ENCODE data around the gene AKR1C8. TPM values are rescaled to one million over a fixed set of nuclear protein-coding genes. Genes with fewer than 3 reads are reported as not detected.

The AKR1C8 gene
- total RNA-seq, 1 experiment from 2014 or later = not detected

DNA sequence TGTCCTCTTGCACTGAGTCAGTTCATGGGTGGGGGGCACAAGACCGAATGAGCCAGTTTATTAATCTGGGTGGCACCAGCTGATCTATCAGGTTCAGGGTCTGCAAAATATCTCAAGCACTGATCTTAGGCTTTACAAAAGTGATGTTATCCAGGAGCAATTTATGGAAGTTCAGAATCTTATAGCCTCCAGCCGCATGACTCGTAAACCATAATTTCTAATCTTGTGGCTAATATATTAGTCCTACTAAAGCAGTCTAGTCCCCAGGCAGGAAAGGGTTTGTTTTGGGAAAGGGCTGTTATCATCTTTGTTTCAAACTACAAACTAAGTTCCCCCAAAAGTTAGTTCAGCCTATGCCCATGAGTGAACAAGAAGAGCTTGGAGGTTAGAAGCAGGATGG, 33.9 kb downstream of the AKR1C8 start (continued):
- TF ChIP-seq, protein P1, sequence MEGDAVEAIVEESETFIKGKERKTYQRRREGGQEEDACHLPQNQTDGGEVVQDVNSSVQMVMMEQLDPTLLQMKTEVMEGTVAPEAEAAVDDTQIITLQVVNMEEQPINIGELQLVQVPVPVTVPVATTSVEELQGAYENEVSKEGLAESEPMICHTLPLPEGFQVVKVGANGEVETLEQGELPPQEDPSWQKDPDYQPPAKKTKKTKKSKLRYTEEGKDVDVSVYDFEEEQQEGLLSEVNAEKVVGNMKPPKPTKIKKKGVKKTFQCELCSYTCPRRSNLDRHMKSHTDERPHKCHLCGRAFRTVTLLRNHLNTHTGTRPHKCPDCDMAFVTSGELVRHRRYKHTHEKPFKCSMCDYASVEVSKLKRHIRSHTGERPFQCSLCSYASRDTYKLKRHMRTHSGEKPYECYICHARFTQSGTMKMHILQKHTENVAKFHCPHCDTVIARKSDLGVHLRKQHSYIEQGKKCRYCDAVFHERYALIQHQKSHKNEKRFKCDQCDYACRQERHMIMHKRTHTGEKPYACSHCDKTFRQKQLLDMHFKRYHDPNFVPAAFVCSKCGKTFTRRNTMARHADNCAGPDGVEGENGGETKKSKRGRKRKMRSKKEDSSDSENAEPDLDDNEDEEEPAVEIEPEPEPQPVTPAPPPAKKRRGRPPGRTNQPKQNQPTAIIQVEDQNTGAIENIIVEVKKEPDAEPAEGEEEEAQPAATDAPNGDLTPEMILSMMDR (IDR thresholded peaks at IDR 0.05 in 2 of 3, conservative IDR thresholded peaks at IDR 0.05 in 1 of 3; ENCODE audit: borderline replicate concordance in 1 of 3, insufficient read depth in 1 of 3, low read depth in 2 of 3, low read length in 2 of 3) = no peak
- TF ChIP-seq CEBPB (IDR thresholded peaks at IDR 0.05; ENCODE audit: low read depth) (no peak), SP1 (IDR thresholded peaks at IDR 0.05; ENCODE audit: low read depth) (no peak), EZH2phosphoT487 (IDR thresholded peaks at IDR 0.05; ENCODE audit: borderline replicate concordance) (no peak)

DNA sequence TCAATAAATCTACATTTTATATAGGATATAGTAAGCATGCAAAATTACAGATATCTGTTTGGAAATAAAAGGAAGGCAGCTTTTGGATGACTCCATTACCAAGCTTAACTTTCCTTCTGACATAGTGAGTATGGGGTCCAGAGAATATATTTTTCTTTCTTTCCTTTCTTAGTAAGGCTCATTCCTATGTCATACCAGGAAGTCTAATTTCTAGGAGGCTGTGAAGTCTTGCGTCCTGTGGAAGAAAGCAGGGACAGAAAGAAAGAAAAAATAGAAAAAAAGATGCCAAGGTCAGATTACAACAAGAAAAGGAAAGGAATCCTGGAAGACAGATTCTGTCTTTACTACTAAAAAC, 36.3 kb downstream of the AKR1C8 start:
- Histone ChIP-seq H3K4me3 (replicated peaks in 1 of 2; ENCODE audit: low read depth in 1 of 2, low read length in 2 of 2) (no peak overlapping the region), H3K27ac (ENCODE audit: low read depth, low read length) (no peak overlapping the region), H3K36me3 (ENCODE audit: control insufficient read depth in 1 of 2, insufficient read depth in 2 of 2, low read length in 2 of 2) (no peaks in the 10 kb centered on the region), H3K4me2 (ENCODE audit: low read length) (no peak overlapping the region), H3K9ac (ENCODE audit: low read length) (no peak overlapping the region), H2AFZ (ENCODE audit: low read depth, low read length, poor library complexity, severe bottlenecking) (no peak overlapping the region), H3K79me2 (ENCODE audit: insufficient read depth, low read length) (no peaks in the 10 kb centered on the region), H4K20me1 (ENCODE audit: insufficient read depth) (no peaks in the 10 kb centered on the region), H3K9me3 (ENCODE audit: control insufficient read depth in 1 of 2, insufficient read depth in 1 of 2, low read depth in 1 of 2, low read length in 2 of 2) (no peaks in the 10 kb centered on the region), H3K27me3 (ENCODE audit: insufficient read depth, low read length) (no peaks in the 10 kb centered on the region), H3K4me1 (ENCODE audit: control insufficient read depth in 1 of 2, insufficient read depth in 2 of 2, low read length in 2 of 2) (no peaks in the 10 kb centered on the region), H3K9me2 (ENCODE audit: insufficient read depth) (no peaks in the 10 kb centered on the region)
- ATAC-seq (no peak), DNase-seq (ENCODE audit: low read depth, low spot score) (no peak)
- CTCF ChIA-PET = no interaction called here
- intact Hi-C loops (cut with micrococcal nuclease) = no loop called here
- RAD21 ChIA-PET (ENCODE audit: low non-redundant PET in 1 of 2, low total read pairs in 2 of 2, uncharacterized antibody in 2 of 2, unreplicated experiment in 2 of 2) = no interaction called here
- BruUV-seq (replicated peaks) = no TSS peak
- TF ChIP-seq SP1 (IDR thresholded peaks at IDR 0.05; ENCODE audit: low read depth) (no peak), ZNF274 (IDR thresholded peaks at IDR 0.05; ENCODE audit: low read depth, low read length) (no peak), SRF (IDR thresholded peaks at IDR 0.05; ENCODE audit: low read depth) (no peak), EZH2 (IDR thresholded peaks at IDR 0.05) (no peak), SIN3A (IDR thresholded peaks at IDR 0.05; ENCODE audit: low read depth) (no peak), ZFX (IDR thresholded peaks at IDR 0.05) (no peak), YY1 (IDR thresholded peaks at IDR 0.05; ENCODE audit: extremely low read depth, insufficient replicate concordance, low read depth, low read length) (no peak), POLR2A (IDR thresholded peaks at IDR 0.05; ENCODE audit: borderline replicate concordance, extremely low read depth, insufficient read depth, insufficient read length) (no peak), EGR1 (IDR thresholded peaks at IDR 0.05; ENCODE audit: low read depth) (no peak), RAD21 (IDR thresholded peaks at IDR 0.05; ENCODE audit: low read depth) (no peak), JUND (IDR thresholded peaks at IDR 0.05) (no peak), CEBPB (IDR thresholded peaks at IDR 0.05; ENCODE audit: low read depth) (no peak), EZH2phosphoT487 (IDR thresholded peaks at IDR 0.05; ENCODE audit: borderline replicate concordance) (no peak), ELF1 (IDR thresholded peaks at IDR 0.05; ENCODE audit: borderline replicate concordance, low read depth) (no peak)
- TF ChIP-seq, protein P2, sequence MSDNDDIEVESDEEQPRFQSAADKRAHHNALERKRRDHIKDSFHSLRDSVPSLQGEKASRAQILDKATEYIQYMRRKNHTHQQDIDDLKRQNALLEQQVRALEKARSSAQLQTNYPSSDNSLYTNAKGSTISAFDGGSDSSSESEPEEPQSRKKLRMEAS (IDR thresholded peaks at IDR 0.05) = no peak
- TF ChIP-seq, protein P3, sequence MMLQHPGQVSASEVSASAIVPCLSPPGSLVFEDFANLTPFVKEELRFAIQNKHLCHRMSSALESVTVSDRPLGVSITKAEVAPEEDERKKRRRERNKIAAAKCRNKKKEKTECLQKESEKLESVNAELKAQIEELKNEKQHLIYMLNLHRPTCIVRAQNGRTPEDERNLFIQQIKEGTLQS (IDR thresholded peaks at IDR 0.05) = no peak
- POLR2A ChIA-PET = interaction anchor here (0.7 kb wide), 1 partner anchor 134 kb away, joined by 3 read pairs; no protein-coding TSS in a partner anchor

Data from HCT116 (cell line).